NOMO-1 treated with DMSO at 0.1 percent for 48 hours (cell line): Measurements from ENCODE around the gene PAX5.
"Not testable (repeated sequence)": the region's sequence is repeated elsewhere in the genome, so short reads cannot be mapped to it uniquely, and the experiment has no call there.

ENCODE experiments used
- DNase-seq: peaks from one replicate; lab custom pipeline; 2025; ENCODE audit not compliant: unreplicated experiment; lab: John Stamatoyannopoulos, UW

Gene PAX5

DNA sequence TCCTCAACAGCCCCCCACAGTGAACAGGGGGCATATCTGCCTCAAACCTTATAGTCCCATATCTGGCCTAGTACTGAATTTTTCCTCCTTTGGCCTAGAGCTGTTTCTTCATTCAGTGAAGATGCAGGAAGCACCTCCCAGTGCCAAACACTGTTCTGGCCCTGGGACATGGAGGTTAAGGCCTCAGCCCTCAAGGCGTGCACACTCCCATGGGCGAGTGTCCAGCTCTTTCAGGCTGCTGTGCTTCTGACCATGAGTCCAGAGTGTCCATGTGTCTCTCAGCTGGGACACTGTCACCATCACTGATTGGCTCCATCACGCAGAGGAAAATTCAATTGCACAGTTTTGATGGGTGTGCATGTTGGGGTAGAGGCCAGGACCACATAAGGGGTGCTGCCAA, 151.5 kb downstream of the PAX5 start:
- DNase-seq: no peak

DNA sequence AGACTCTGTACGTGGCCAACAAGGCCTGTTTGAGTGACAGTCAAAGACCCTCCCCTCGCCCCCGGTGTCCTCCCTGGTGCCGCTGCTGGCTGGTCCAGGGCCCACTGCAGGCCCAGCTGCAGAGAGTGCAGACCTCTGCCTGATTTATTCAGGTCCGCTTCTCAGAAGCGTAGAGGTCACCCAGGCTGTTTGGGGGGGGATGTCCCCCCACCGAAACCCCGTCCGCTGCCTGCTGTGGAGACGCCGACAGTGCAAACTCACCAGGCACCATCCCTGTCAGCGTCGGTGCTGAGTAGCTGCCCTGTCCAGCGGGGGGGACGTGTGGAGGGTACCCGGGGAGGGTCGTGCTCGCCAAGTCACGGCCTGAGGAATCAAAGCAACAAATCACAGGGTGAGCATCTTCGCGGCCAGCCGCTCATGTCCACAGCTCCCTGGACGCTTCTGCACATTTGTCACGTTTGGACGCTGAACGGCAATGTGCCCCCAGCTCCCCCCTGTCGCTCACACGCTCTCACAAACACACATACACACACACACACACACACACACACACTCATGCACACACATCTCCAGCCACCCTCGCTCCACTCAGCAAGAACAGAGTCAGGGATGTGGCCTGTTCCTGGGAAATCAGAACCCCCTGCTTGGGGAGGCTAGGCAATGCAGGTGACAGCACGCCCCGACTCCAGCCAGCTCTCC, 152.2 kb downstream of the PAX5 start:
- no peak for DNase-seq

DNA sequence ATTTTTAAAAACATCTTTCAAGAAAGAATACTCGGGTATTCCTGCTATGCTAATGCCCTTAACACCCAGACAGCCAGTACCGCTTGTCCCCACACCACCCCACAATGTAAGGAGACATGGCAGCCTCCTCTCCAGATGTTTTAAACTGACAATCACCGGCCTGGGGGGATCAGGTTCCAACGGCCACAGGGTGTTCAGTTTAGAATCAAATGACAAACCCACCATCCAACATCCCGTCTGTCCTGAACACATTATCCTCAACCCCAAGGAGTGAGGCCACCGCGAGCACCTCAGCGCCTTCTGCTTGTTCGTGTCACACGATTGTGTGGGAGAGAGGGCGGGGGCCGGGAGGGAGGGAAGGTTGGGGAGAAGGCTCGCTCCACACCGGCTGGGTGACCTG, 152.8 kb downstream of the PAX5 start:
- no peak for DNase-seq

DNA sequence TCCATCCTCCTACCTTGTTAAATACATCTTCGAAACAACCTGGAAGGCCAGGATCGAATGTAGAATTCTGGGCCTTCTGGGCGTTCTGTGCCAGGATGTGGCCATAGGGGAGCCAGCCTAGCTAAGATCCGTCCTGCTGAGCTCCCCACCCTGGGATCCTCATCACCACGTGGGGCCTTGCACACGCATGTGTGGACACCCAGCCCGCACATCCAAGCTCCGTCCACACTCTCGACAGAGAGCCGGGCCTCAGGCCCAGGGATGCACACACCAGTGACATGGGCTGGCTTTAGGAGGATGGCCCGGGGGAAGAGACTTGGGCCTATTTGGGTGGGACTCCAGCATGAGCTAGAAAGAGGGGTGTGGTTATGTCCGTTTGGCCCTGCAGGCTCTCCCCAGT, 154.0 kb downstream of the PAX5 start:
- no peak for DNase-seq

DNA sequence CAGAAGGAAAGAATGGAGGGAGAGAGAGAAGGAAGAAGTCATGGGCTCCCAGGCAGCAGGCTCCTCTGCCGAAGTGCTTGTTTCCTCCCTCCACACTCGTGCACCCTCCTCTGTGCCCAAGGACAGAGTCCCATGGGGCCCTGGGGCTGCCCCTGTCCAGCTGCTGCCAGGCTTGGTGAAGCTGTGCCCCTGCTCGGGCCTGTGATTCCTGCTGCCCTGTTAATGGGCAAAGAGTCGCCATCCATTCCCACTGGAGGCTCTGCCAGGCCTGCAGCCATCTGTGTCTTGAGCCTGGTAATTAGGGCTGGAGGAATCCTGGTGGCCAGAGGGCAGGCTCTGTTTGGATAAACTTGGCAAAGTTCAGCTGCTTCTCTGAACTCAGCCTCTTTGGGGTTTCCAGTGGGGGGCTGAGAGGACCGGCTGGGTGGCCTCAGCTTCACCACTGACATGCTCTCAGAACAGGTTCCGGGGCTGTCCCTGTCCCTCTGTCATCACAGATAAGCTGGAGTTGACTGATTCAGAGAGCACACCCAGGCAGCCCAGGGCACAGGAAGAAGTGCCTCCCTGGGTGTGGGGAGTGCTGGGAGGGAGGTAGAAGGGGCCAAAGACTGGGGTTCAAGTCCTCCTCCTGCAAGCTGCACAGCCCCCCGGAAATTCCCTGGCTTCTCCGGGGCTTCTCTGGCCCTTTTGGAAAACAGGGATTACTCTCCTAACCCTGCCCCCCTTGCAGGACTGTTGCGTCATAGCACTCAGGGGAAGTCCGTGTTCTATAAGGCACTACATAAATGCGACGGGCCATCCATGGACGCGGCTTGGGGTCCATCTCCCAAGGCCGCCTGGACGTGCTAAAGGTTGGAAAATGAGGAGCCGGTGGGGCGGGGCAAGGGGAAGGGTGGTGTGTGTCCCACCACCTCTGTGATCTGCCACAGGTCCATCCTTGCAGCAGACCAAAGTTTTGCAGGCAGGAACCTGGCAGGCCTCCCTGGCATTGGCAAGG, 154.8 kb downstream of the PAX5 start:
- DNase-seq: no peak

DNA sequence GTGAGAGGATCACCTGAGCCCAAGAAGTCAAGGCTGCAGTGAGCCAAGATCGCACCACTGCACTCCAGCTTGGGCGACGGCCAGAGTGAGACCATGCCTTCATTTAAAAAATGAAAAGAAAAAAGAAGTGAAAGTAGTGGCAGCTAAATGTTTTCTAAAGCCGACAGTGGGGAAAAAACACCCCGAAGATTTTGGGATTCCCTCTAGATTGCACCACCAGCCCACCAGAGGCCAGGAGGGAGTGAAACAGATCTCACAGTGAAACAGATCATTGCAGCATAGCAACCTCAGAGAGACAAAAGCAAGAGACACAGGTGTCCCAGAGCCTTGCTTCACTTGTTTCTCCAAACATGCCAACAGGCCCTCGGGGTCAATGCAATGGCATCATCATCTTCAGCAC, 156.8 kb downstream of the PAX5 start:
- no peak for DNase-seq

DNA sequence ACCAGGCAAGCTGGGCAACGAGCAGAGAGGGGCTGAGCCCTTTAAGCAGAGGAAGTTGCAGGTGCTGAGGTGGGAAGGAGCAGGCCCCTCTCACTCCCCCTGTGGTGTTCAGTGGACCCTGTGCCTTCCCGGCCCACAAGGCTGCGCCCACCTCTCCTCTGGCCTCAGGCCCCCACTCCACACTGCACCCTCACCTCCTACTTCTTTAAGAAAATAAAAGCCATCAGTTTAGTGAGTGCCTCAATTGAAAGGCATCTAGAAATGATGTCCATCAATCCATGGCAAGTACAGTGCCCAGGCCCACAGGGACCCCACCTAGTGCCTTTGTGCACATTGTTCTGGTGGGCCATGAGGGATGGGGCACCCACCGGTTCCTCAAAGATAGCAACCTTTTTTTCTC, 158.0 kb downstream of the PAX5 start:
- DNase-seq: no peak

DNA sequence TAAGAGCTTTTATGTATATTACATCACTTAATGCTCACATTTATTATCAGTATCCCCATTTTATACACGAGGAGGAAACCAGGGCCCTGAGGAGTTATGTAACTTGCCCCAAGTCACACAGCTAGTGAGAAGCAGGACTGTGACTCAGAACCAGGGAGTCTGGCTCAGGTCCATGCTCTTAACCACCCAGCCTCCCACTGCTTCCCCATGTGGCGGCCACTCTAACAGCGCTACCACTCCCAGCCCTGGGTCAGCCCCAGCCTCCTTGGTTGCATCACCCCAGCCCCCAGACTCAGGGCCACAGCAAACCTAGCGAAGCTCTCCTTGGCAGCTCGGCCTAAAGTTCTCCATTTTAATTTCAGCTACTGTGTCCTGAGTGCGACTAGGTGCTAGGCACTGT, 159.1 kb downstream of the PAX5 start:
- DNase-seq: no peak

DNA sequence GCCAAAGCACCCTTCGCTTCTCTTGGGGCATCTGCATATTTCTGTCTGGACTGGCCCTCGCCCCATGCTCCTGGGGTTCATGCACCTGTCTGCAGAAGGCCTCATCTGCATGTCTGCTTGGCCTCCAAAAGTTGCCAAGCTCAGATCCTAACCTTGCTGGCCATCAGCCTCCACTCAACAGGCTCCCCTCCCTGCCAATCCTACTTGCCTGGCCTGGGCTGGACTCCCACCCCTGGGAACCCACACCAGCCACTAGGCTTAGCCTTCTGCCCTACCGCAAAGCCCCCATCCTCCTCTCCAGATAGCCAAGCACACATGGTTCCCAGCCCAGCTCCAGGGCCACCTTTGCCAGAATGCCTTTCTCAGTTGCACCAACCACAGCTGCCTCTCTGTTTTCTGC, 159.8 kb downstream of the PAX5 start:
- no peak for DNase-seq

DNA sequence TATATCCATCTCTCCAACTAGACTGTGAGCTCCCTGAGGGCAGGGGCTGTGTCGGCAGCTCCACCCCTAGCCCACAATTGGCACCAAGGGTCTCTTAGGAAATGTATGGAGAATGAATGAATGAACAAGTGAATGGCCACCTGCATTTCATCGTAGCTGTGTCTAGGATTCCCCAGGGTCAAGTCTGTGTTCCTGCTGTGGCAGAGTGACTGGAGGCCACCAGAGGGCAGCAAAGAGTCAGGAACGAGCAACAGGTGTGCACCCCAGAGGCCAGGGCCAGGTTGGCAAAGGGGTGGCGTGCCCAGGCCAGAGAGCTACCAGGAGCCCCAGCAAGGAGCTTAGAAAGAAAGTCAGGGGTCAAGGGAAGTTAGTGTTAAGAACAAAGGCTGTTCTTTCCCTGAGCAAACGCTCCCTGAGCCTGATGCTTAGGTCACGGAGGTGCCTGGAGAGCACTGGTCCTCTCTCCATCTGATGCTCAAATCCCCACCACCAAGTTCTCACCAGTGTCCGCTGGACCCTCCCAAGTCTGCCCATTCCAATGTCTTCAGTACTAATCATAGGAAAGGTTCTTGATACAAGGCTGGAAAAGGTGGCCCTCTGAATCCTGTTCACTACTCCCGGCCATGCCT, 160.7 kb downstream of the PAX5 start:
- peak; percentile 24 for DNase-seq

DNA sequence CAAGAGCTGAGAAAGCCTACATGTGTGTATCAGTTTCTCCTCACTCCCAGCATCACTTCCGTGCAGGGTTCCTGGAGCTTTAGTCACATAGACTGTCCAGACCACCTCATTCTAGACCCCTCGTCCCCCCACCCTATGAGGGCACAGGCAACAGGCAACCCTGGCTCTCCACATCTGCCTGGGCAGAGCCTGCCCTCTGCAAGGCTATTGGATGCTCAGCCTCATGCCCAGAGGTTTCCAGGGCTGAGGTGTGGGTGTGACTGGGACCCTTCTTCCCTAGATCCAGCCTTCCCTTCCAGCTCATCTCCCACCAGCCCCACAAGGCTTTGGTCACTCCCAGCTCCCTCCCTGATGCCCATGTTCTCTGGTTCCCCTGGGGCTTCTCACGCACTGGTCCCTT, 161.4 kb downstream of the PAX5 start:
- no peak for DNase-seq

DNA sequence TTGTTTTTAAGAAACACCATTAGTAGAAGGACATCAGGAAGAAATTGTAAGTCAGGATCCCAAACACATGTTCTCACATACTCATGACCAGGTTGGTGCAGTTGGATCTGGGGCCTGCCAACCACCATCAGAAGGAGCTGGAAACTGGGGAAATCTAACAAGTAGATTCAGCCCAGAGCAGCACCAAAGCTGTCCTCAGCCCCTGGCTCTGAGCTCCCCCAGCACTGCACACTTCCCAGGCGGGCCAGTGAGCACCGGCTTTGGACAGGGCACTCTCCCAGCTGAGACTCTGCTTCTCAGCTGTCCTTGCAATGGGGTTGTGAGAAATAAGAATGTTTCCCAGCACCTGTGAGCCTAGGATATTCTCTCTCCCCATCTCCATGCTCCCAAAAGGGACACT, 162.5 kb downstream of the PAX5 start:
- DNase-seq: no peak

DNA sequence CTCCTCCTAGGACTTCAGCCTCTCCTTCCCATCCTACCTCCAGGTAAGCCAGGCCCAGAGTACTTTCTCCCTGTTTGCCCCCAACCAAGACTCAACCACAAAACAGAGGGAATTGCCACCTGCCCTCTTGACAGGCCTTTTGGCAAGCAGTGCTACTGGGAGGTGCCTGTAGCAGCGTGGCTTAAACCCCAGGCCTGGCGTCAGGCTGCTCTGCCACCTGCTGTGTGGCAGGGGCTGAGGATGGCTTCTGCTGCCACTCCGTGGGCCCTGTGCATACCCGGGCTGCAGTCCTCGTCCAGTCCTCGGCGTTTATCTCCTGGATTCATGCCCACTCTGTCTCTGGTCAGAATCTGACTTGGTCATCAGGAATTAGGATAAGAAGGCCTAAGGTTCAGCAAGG, 163.1 kb downstream of the PAX5 start:
- DNase-seq: no peak

DNA sequence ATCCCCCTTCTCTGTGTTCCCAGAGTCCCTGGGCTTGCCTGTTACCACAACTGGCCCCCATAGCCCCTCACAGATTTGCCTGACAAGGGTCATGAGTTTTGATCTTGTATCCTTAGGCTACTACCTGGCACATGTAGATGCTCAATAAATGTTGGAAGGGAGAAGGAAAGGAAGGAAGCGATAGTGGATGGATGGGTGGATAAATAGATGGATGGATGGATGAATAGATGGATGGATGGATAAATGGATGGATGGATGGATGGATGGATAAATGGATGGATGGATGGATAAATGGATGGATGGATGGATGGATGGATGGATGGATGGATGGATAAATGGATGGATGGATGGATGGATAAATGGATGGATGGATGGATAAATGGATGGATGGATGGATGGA, 164.5 kb downstream of the PAX5 start:
- not testable (repeated sequence) for DNase-seq

DNA sequence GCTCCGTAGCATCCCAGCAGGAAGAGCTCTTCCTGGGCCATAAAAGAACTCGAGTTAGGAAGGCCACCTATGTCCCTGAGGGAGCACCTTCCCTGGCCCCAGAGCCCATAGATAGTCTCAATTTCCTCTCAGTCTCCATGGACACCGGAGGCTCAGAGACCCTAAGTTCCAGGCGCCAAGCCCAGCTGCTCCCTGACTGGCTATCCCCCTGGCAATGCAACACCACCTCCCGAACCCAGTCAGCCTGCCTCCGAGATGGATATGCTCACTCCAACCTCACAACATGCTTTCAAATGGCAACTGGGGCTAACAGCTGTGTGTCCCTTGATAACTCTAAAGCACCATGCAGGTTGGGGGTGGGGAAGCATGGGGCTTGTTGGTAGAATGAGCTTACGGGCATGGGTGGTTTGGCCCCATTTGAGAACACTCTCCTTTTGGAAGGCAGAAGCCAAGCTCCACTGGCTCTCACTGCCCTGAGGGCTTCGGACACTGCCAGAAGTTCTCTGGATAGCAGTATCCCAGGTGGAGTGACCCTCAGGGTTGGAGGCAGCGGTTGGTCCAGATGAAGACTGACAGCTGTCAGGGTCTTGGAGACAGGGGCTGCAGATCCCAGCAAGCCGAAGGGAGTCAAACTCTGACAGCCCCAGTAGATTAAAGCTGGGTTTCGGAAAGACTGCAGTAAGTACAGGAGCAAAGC, 165.3 kb downstream of the PAX5 start:
- no peak for DNase-seq

DNA sequence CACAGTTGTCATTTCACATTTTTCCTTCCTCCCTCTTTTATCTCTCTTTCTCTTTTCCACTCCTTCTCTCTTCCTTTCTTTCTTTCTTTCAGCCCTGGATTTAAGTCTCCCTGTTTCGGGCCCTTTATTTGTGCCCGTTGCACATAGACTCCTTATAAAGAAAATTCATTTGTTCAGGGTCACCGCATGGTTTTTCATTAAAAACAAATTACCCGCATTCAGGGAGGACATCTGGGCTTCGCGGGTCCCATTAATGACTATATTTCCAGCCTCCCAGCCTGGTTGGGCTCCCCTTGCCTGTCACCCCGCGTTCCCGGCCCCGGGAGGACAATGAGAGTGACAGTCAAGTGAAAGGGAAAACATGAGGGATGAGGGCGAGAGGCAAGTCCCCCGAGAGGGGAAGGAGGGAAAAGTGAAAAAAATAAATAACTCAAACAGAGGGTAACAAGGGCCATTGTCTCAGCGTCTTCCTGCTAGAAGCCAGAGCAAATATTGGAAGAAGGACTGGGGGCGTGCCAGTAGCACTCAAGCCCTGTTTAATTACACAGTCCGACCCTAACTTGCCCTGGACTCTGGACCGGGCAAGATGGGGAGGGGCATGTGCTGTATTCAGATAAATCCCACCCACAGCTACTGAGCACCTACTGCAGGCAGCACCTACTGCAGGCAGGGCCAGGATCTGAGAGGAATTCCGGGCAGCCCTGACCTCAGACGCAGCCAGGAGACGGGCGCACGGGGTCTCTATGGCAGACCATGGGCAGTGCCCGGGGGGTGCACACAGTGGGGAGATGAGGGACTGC, 166.2 kb downstream of the PAX5 start:
- DNase-seq: no peak

DNA sequence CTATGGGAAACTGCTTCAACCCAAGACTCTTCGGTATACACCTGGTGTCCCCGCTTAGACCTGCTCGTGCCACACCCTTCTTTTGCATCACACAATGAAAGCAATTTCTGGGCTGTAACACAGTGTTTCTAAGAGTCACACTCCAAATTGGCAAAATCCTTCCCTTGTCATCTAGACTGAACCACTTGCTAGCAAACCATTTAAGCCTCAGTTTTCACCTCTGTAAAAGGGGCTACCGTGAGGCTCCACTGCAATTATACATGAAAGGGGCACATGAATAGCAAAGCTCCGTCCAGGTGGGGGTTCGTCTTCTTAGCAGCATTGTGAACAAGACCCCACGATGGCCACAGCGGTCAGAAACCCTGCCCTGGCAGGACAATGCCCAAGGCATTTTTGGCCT, 166.8 kb downstream of the PAX5 start:
- no peak for DNase-seq

DNA sequence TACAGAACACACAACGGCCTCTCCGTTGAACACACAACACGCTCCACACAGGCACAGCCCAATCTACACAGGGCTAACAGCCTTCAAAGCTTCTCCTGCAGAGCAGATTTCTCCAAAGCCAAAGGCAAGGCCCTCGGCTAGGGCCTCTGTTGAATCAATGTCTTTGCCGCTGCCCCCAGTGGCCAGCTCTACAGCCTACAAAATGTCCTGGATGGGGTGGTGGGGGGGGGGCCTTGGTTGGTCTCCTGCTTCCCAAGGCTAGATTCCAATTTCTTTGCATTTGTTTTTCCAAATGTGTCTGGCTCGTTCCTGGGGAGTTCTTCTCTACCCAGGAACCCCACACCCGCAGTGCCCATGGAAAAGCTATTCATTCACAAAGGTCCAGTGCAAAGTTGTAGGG, 167.2 kb downstream of the PAX5 start:
- no peak for DNase-seq

DNA sequence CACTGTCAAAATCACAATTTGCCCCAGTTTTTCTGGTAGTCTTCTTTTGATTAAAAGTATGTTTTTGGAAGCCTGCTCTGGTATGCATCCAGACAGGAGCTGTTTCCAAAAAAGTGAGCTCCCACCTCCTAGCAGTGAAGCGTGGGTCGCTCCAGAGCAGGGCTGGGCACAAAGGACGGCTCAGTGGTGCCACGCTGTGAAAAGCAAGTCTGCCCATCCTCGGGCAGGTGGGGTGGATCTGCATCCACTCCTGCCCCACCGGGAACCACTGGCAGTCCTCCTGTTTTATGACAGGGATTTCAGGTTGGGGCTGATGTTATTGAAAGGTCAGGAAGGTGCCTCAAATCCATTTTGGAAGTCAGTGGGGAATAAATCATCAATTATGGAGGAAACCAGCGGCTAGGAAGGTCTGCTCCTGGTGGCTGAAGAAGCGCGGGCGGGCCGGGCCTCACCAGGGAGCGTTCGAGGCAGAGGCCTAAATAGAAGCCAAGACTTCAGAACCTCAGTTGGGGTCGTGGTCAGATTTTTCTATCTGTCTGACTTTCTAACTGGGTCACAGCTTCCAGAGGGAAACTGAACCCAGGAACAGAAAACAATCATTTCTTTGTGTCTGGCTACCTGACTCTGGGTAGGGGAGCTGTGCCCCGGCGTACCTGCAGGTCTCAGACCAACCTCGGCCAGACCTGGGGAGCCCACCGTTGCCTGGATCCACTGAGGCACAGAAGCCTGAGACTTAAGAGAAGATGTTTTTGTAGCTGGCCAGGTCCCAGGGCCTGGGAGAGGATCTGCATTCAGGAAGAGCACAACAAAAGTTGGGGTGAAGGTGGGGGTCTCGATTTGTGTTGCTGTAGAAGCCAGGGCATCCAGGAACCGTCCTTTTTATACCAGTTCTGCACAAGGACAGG, 168.1 kb downstream of the PAX5 start:
- no peak for DNase-seq
